GM19468 (cell line): ENCODE results near the gene CYB5D1.
"Not testable (repeated sequence)": the region's sequence is repeated elsewhere in the genome, so short reads cannot be mapped to it uniquely, and the experiment has no call there.

Source experiments
- ATAC-seq: cut with Tn5 transposase; IDR thresholded peaks from one replicate; pipeline ENCODE4 v1.9.1; 2021; ENCODE audit warnings: mild to moderate bottlenecking, moderate library complexity, moderate number of reproducible peaks; ENCODE audit not compliant: unreplicated experiment; ENCODE audit errors: extremely low read depth

Gene CYB5D1

GRCh38 chr17:7854851-7855659 lies 2.7 kb upstream of the CYB5D1 start, which contains the start of gene TMEM88:
TMEM88 (plus strand) TSS chr17:7855066; CDS start chr17:7855075, 9 bp downstream.
- no peak for ATAC-seq

GRCh38 chr17:7855660-7856010 lies 2.2 kb upstream of the CYB5D1 start:
- ATAC-seq = no peak

- no peak for ATAC-seq
Measured at GRCh38 chr17:7856011-7856810, 1.6 kb upstream of the CYB5D1 start.

GRCh38 chr17:7856811-7857712 lies 741 bp upstream of the CYB5D1 start, which contains the start of gene NAA38:
NAA38 (minus strand) TSS chr17:7857559; CDS start chr17:7857463, 96 bp downstream.
- peak; percentile 60 for ATAC-seq

- ATAC-seq = no peak
Measured at GRCh38 chr17:7858522-7858810, 663 bp downstream of the CYB5D1 start.

GRCh38 chr17:7859028-7859427 lies 1.2 kb downstream of the CYB5D1 start:
- ATAC-seq = no peak

GRCh38 chr17:7862692-7863437 lies 5.1 kb downstream of the CYB5D1 start:
- ATAC-seq = no peak

- ATAC-seq = not testable (repeated sequence)
Measured at GRCh38 chr17:7864384-7864783, 6.6 kb downstream of the CYB5D1 start.

- ATAC-seq = no peak
Measured at GRCh38 chr17:7864995-7865650, 7.3 kb downstream of the CYB5D1 start.

GRCh38 chr17:7867881-7868329 lies 10.1 kb downstream of the CYB5D1 start:
- ATAC-seq = no peak

GRCh38 chr17:7873051-7873450 lies 15.2 kb downstream of the CYB5D1 start:
- no peak for ATAC-seq

GRCh38 chr17:7875804-7876370 lies 18.1 kb downstream of the CYB5D1 start:
- ATAC-seq = no peak

- no peak for ATAC-seq
Measured at GRCh38 chr17:7878234-7878633, 20.4 kb downstream of the CYB5D1 start.

GRCh38 chr17:7880076-7880868 lies 22.5 kb downstream of the CYB5D1 start:
- no peak for ATAC-seq

- ATAC-seq = no peak
Measured at GRCh38 chr17:7881276-7882054, 23.7 kb downstream of the CYB5D1 start.

- ATAC-seq = no peak
Measured at GRCh38 chr17:7882068-7882467, 24.3 kb downstream of the CYB5D1 start.

GRCh38 chr17:7882629-7883028 lies 24.8 kb downstream of the CYB5D1 start:
- no peak for ATAC-seq
